HEK293 (cell line): Measurements from ENCODE around the gene MRNIP.

Source experiments
- CTCF ChIA-PET: fragments of 350-600 bp; formaldehyde crosslinking; extraction: SDS; loops from one replicate; lab custom pipeline; 2021; ENCODE audit warnings: antibody characterized with exemption; lab: Yijun Ruan, JAX
- POLR2A ChIA-PET: fragments of 300-600 bp; formaldehyde crosslinking; extraction: SDS; loops from one replicate; lab custom pipeline; 2020; ENCODE audit warnings: antibody characterized with exemption, inconsistent platforms; lab: Yijun Ruan, JAX
- H3K27ac ChIP-seq: fragments of 200-500 bp; sonication (Bioruptor generic); 2 replicates; pipeline ENCODE4 v1.5.1; 2014; ENCODE audit warnings: low read depth, low read length, control low read depth, inconsistent platforms; ENCODE audit errors: extremely low read depth
- H3K36me3 ChIP-seq, 2 experiments: fragments of 200-500 bp in 1 of 2; sonication (Bioruptor generic) in 1 of 2; 1 replicate in 1 of 2; 2 replicates in 1 of 2; pipeline ENCODE4 v1.5.1; 2014 to 2017; ENCODE audit warnings: inconsistent platforms in 2 of 2, low read length in 2 of 2; ENCODE audit not compliant: control insufficient read depth in 2 of 2, insufficient read depth in 1 of 2
- H3K4me1 ChIP-seq: fragments of 200-500 bp; sonication (Bioruptor generic); 2 replicates; pipeline ENCODE4 v1.5.1; 2014; ENCODE audit warnings: mild to moderate bottlenecking, low read length, inconsistent platforms; ENCODE audit not compliant: control insufficient read depth, insufficient read depth
- H3K4me3 ChIP-seq: 2 replicates; pipeline ENCODE4 v1.5.1; 2011; ENCODE audit warnings: low read depth, mild to moderate bottlenecking, control low read depth, low read length, moderate library complexity
- H3K9me3 ChIP-seq: fragments of 200-500 bp; sonication (Bioruptor generic); 2 replicates; pipeline ENCODE4 v1.5.1; 2014; ENCODE audit warnings: low read depth, low read length, inconsistent platforms; ENCODE audit not compliant: control insufficient read depth, insufficient read depth
- BCL11A ChIP-seq: fragments of 450-650 bp; formaldehyde crosslinking; IDR thresholded peaks from 2 replicates; pipeline ENCODE4 v1.5.1; 2016; ENCODE audit warnings: low read depth, missing biosample characterization, missing genetic modification characterization
- GLIS2 ChIP-seq: fragments of 450-650 bp; formaldehyde crosslinking; IDR thresholded peaks from 2 replicates; pipeline ENCODE4 v1.5.1; 2016; ENCODE audit warnings: missing biosample characterization, missing genetic modification characterization
- OSR2 ChIP-seq: fragments of 450-650 bp; formaldehyde crosslinking; IDR thresholded peaks from 2 replicates; pipeline ENCODE4 v1.5.1; 2016; ENCODE audit warnings: missing biosample characterization, missing genetic modification characterization
- PRDM1 ChIP-seq: fragments of 450-650 bp; formaldehyde crosslinking; IDR thresholded peaks from 2 replicates; pipeline ENCODE4; 2016; ENCODE audit warnings: missing biosample characterization, missing genetic modification characterization
- SCRT2 ChIP-seq: fragments of 450-650 bp; formaldehyde crosslinking; IDR thresholded peaks from 2 replicates; pipeline ENCODE4 v1.5.1; 2016; ENCODE audit warnings: missing biosample characterization, missing genetic modification characterization
- ZEB2 ChIP-seq: fragments of 450-650 bp; formaldehyde crosslinking; IDR thresholded peaks from 2 replicates; pipeline ENCODE4 v1.5.1; 2016; ENCODE audit warnings: missing biosample characterization, missing genetic modification characterization
- ZFP69B ChIP-seq: fragments of 450-650 bp; formaldehyde crosslinking; IDR thresholded peaks from 2 replicates; pipeline ENCODE4 v1.5.1; 2016; ENCODE audit warnings: missing biosample characterization, missing genetic modification characterization
- ZIC2 ChIP-seq: fragments of 450-650 bp; formaldehyde crosslinking; IDR thresholded peaks from 2 replicates; pipeline ENCODE4 v1.5.1; 2016; ENCODE audit warnings: missing biosample characterization, missing genetic modification characterization
- ZNF221 ChIP-seq: fragments of 450-650 bp; formaldehyde crosslinking; IDR thresholded peaks from 2 replicates; pipeline ENCODE4 v1.5.1; 2017; ENCODE audit warnings: missing biosample characterization, missing genetic modification characterization, borderline replicate concordance
- ZNF292 ChIP-seq: fragments of 450-650 bp; formaldehyde crosslinking; IDR thresholded peaks from 2 replicates; pipeline ENCODE4 v1.5.1; 2016; ENCODE audit warnings: low read depth, missing biosample characterization, missing genetic modification characterization, borderline replicate concordance
- ZNF354C ChIP-seq: fragments of 450-650 bp; formaldehyde crosslinking; IDR thresholded peaks from 2 replicates; pipeline ENCODE4 v1.5.1; 2016; ENCODE audit warnings: missing biosample characterization, missing genetic modification characterization, low read depth, borderline replicate concordance
- ZNF544 ChIP-seq: fragments of 450-650 bp; formaldehyde crosslinking; IDR thresholded peaks from 2 replicates; pipeline ENCODE4 v1.5.0; 2017; ENCODE audit warnings: missing biosample characterization, missing genetic modification characterization
- ZNF600 ChIP-seq: fragments of 450-650 bp; formaldehyde crosslinking; IDR thresholded peaks from 2 replicates; pipeline ENCODE4 v1.5.1; 2016; ENCODE audit warnings: missing biosample characterization, missing genetic modification characterization
- ZNF654 ChIP-seq: fragments of 450-650 bp; formaldehyde crosslinking; IDR thresholded peaks from 2 replicates; pipeline ENCODE4 v1.5.1; 2016; ENCODE audit warnings: low read depth, missing biosample characterization, missing genetic modification characterization
- ZNF792 ChIP-seq: fragments of 450-650 bp; formaldehyde crosslinking; IDR thresholded peaks from 2 replicates; pipeline ENCODE4 v1.5.1; 2016; ENCODE audit warnings: missing biosample characterization, missing genetic modification characterization
- ZNF843 ChIP-seq: fragments of 450-650 bp; formaldehyde crosslinking; IDR thresholded peaks from 2 replicates; pipeline ENCODE4 v1.5.1; 2016; ENCODE audit warnings: missing biosample characterization, missing genetic modification characterization
- TF ChIP-seq, protein P1 (sequence below): fragments of 450-650 bp; formaldehyde crosslinking; IDR thresholded peaks from 2 replicates; pipeline ENCODE4 v1.5.1; 2016; ENCODE audit warnings: missing biosample characterization, missing genetic modification characterization
- TF ChIP-seq, protein P2 (sequence below): fragments of 450-650 bp; formaldehyde crosslinking; IDR thresholded peaks from 2 replicates; pipeline ENCODE4 v1.5.1; 2016; ENCODE audit warnings: missing biosample characterization, missing genetic modification characterization, low read depth
- TF ChIP-seq, protein P3 (sequence below): fragments of 450-650 bp; formaldehyde crosslinking; IDR thresholded peaks from 2 replicates; pipeline ENCODE4 v1.5.1; 2016; ENCODE audit warnings: missing biosample characterization, missing genetic modification characterization
- TF ChIP-seq, protein P4 (sequence below): fragments of 450-650 bp; IDR thresholded peaks from 2 replicates; pipeline ENCODE4 v1.5.1; 2018; ENCODE audit warnings: missing biosample characterization, missing genetic modification characterization
- TF ChIP-seq, protein P5 (sequence below): fragments of 450-650 bp; formaldehyde crosslinking; IDR thresholded peaks from 2 replicates; pipeline ENCODE4 v1.5.1; 2017; ENCODE audit warnings: missing biosample characterization, missing genetic modification characterization

MRNIP gene

DNA sequence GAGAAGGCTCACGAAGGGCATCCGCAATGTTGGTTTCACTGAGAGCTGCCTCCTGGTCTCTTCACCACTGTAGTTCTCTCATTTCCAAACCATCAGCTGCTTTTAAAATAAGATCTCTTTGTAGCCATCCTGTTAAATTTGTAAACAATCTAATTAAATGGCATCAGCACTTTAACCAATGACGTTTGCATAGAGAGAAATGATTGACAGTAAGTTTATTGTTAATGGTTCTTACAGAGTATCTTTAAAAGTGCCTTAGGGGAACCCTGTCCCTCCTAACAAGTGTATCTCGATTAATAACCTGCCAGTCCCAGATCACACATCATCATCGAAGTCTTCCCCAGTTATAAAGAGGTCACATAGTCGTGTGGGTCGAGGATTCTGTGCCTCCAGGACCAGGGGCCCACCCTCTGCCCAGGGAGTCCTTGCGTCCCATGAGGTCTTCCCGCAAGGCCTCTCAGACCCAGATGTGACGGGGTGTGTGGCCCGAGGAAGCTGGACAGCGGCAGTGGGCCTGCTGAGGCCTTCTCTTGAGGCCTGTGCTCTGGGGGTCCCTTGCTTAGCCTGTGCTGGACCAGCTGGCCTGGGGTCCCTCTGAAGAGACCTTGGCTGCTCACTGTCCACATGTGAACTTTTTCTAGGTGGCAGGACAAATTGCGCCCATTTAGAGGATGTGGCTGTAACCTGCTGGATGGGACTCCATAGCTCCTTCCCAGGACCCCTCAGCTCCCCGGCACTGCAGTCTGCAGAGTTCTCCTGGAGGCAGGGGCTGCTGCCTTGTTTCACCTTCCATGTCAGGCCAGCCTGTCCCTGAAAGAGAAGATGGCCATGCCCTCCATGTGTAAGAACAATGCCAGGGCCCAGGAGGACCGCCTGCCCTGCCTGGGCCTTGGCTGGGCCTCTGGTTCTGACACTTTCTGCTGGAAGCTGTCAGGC lies 21.3 kb downstream of the MRNIP start:
- Histone ChIP-seq H3K36me3 (peaks cover 0 to 80% of the 10 kb centered on the region in 2 experiments), H3K9me3 (no peaks in the 10 kb centered on the region), H3K27ac (peak overlapping the region; percentile 24; the same call in 1 of the 2 replicates), H3K4me3 (no peak overlapping the region), H3K4me1 (no peaks in the 10 kb centered on the region)
- TF ChIP-seq ZNF544 (tag by site-specific recombination): no peak
- TF ChIP-seq, protein P1, sequence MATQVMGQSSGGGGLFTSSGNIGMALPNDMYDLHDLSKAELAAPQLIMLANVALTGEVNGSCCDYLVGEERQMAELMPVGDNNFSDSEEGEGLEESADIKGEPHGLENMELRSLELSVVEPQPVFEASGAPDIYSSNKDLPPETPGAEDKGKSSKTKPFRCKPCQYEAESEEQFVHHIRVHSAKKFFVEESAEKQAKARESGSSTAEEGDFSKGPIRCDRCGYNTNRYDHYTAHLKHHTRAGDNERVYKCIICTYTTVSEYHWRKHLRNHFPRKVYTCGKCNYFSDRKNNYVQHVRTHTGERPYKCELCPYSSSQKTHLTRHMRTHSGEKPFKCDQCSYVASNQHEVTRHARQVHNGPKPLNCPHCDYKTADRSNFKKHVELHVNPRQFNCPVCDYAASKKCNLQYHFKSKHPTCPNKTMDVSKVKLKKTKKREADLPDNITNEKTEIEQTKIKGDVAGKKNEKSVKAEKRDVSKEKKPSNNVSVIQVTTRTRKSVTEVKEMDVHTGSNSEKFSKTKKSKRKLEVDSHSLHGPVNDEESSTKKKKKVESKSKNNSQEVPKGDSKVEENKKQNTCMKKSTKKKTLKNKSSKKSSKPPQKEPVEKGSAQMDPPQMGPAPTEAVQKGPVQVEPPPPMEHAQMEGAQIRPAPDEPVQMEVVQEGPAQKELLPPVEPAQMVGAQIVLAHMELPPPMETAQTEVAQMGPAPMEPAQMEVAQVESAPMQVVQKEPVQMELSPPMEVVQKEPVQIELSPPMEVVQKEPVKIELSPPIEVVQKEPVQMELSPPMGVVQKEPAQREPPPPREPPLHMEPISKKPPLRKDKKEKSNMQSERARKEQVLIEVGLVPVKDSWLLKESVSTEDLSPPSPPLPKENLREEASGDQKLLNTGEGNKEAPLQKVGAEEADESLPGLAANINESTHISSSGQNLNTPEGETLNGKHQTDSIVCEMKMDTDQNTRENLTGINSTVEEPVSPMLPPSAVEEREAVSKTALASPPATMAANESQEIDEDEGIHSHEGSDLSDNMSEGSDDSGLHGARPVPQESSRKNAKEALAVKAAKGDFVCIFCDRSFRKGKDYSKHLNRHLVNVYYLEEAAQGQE (tag by site-specific recombination): peak; percentile 83
- TF ChIP-seq, protein P2, sequence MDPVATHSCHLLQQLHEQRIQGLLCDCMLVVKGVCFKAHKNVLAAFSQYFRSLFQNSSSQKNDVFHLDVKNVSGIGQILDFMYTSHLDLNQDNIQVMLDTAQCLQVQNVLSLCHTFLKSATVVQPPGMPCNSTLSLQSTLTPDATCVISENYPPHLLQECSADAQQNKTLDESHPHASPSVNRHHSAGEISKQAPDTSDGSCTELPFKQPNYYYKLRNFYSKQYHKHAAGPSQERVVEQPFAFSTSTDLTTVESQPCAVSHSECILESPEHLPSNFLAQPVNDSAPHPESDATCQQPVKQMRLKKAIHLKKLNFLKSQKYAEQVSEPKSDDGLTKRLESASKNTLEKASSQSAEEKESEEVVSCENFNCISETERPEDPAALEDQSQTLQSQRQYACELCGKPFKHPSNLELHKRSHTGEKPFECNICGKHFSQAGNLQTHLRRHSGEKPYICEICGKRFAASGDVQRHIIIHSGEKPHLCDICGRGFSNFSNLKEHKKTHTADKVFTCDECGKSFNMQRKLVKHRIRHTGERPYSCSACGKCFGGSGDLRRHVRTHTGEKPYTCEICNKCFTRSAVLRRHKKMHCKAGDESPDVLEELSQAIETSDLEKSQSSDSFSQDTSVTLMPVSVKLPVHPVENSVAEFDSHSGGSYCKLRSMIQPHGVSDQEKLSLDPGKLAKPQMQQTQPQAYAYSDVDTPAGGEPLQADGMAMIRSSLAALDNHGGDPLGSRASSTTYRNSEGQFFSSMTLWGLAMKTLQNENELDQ (tag by site-specific recombination): no peak
- TF ChIP-seq ZNF792 (tag by site-specific recombination): no peak
- CTCF ChIA-PET: interaction anchor here (1.3 kb wide), 1 partner anchor 74 kb away, joined by 6 read pairs; no protein-coding TSS in a partner anchor
- POLR2A ChIA-PET: interaction anchor here (0.8 to 1.6 kb wide), 4 partner anchors 9 to 21 kb away, joined by 3 to 6 read pairs (median 4); partner anchors contain the start of genes MRNIP and SQSTM1

DNA sequence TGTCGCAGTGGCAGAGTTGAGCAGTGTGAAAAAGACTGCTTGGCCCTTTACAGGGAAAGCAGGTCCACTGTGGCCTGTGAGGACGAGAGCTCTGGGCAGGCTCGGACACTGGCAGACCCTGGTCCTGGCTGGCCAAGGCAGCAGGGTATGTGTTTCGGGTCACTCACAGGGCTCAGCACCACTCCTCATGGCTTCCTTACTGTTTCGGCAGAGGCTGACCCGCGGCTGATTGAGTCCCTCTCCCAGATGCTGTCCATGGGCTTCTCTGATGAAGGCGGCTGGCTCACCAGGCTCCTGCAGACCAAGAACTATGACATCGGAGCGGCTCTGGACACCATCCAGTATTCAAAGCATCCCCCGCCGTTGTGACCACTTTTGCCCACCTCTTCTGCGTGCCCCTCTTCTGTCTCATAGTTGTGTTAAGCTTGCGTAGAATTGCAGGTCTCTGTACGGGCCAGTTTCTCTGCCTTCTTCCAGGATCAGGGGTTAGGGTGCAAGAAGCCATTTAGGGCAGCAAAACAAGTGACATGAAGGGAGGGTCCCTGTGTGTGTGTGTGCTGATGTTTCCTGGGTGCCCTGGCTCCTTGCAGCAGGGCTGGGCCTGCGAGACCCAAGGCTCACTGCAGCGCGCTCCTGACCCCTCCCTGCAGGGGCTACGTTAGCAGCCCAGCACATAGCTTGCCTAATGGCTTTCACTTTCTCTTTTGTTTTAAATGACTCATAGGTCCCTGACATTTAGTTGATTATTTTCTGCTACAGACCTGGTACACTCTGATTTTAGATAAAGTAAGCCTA lies 22.2 kb downstream of the MRNIP start:
- Histone ChIP-seq H3K27ac (no peak overlapping the region), H3K4me1 (no peaks in the 10 kb centered on the region), H3K4me3 (no peak overlapping the region), H3K9me3 (no peaks in the 10 kb centered on the region), H3K36me3 (peaks cover 4 to 83% of the 10 kb centered on the region in 2 experiments)
- ChIA-PET POLR2A (interaction anchor here (0.8 to 1.6 kb wide), 3 partner anchors 14 to 22 kb away, joined by 3 to 6 read pairs (median 4); partner anchors contain the start of genes MRNIP and SQSTM1), CTCF (no interaction called here)
- TF ChIP-seq GLIS2 (tag by site-specific recombination): no peak
- TF ChIP-seq ZFP69B (tag by site-specific recombination): no peak
- 0 out of 2 replicates have a peak, but pooled peaks have one; percentile 47 for TF ChIP-seq ZNF600
- TF ChIP-seq PRDM1 (tag by site-specific recombination): peak; percentile 48; the same call in 1 of the 2 replicates
- TF ChIP-seq ZNF292 (tag by site-specific recombination): no peak
- TF ChIP-seq, protein P3, sequence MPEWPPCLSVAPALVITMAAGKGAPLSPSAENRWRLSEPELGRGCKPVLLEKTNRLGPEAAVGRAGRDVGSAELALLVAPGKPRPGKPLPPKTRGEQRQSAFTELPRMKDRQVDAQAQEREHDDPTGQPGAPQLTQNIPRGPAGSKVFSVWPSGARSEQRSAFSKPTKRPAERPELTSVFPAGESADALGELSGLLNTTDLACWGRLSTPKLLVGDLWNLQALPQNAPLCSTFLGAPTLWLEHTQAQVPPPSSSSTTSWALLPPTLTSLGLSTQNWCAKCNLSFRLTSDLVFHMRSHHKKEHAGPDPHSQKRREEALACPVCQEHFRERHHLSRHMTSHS (tag by site-specific recombination): no peak
- peak; percentile 19; the same call in 1 of the 2 replicates for TF ChIP-seq ZIC2 (tag by site-specific recombination)
- TF ChIP-seq SCRT2 (tag by site-specific recombination): no peak
- no peak for TF ChIP-seq BCL11A
- TF ChIP-seq ZNF843 (tag by site-specific recombination): no peak
- no peak for TF ChIP-seq OSR2
- no peak for TF ChIP-seq ZNF221
- TF ChIP-seq, protein P4, sequence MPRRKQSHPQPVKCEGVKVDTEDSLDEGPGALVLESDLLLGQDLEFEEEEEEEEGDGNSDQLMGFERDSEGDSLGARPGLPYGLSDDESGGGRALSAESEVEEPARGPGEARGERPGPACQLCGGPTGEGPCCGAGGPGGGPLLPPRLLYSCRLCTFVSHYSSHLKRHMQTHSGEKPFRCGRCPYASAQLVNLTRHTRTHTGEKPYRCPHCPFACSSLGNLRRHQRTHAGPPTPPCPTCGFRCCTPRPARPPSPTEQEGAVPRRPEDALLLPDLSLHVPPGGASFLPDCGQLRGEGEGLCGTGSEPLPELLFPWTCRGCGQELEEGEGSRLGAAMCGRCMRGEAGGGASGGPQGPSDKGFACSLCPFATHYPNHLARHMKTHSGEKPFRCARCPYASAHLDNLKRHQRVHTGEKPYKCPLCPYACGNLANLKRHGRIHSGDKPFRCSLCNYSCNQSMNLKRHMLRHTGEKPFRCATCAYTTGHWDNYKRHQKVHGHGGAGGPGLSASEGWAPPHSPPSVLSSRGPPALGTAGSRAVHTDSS (tag by site-specific recombination): no peak
- no peak for TF ChIP-seq ZEB2 (tag by site-specific recombination)
- no peak for TF ChIP-seq ZNF354C (tag by site-specific recombination)
- TF ChIP-seq, protein P5, sequence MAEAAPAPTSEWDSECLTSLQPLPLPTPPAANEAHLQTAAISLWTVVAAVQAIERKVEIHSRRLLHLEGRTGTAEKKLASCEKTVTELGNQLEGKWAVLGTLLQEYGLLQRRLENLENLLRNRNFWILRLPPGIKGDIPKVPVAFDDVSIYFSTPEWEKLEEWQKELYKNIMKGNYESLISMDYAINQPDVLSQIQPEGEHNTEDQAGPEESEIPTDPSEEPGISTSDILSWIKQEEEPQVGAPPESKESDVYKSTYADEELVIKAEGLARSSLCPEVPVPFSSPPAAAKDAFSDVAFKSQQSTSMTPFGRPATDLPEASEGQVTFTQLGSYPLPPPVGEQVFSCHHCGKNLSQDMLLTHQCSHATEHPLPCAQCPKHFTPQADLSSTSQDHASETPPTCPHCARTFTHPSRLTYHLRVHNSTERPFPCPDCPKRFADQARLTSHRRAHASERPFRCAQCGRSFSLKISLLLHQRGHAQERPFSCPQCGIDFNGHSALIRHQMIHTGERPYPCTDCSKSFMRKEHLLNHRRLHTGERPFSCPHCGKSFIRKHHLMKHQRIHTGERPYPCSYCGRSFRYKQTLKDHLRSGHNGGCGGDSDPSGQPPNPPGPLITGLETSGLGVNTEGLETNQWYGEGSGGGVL (tag by site-specific recombination): no peak
- no peak for TF ChIP-seq ZNF654 (tag by site-specific recombination)
